Activated CD8-positive, alpha-beta T cell treated with anti-CD3 and anti-CD28 coated beads for 36 hours (primary cell): ENCODE results near the gene SRXN1. TPM values are rescaled to one million over a fixed set of nuclear protein-coding genes. Genes with fewer than 3 reads are reported as not detected.

ENCODE experiments used
- ATAC-seq: fragments of 200-7000 bp; cut with Tn5 transposase; one replicate; pipeline ENCODE4 v1.10.0; 2021; ENCODE audit warnings: mild to moderate bottlenecking, moderate library complexity
- CTCF ChIA-PET: fragments of 350-600 bp; sonication (Branson Sonifier 250); formaldehyde crosslinking; loops from one replicate; lab custom pipeline; 2021; ENCODE audit warnings: antibody characterized with exemption; lab: Charles Lee
- POLR2A ChIA-PET: fragments of 350-600 bp; sonication (Branson Sonifier 250); formaldehyde crosslinking; loops from one replicate; lab custom pipeline; 2021; ENCODE audit warnings: antibody characterized with exemption; lab: Charles Lee
- DNase-seq: peaks from one replicate; pipeline ENCODE4 v3.0.0-alpha.2; 2020
- H3K27ac Mint-ChIP-seq: one replicate; pipeline ENCODE4 v1.8.0; 2021; ENCODE audit warnings: mild to moderate bottlenecking, mixed read lengths
- H3K27me3 Mint-ChIP-seq: one replicate; pipeline ENCODE4 v1.8.0; 2021; ENCODE audit warnings: mixed read lengths
- H3K36me3 Mint-ChIP-seq: one replicate; pipeline ENCODE4 v1.8.0; 2021; ENCODE audit warnings: low read depth, mixed read lengths
- H3K4me1 Mint-ChIP-seq: one replicate; pipeline ENCODE4 v1.8.0; 2021; ENCODE audit warnings: low read depth, mixed read lengths
- H3K4me3 Mint-ChIP-seq: one replicate; pipeline ENCODE4 v1.8.0; 2021; ENCODE audit warnings: mild to moderate bottlenecking, moderate library complexity, mixed read lengths
- H3K9me3 Mint-ChIP-seq: one replicate; pipeline ENCODE4 v1.8.0; 2021; ENCODE audit warnings: mixed read lengths
- CTCF ChIP-seq: fragments of 200-600 bp; IDR thresholded peaks from one replicate; pipeline ENCODE4 v1.8.0; 2022; ENCODE audit warnings: antibody characterized with exemption, mild to moderate bottlenecking
- intact Hi-C: fragments of 100-400 bp; cut with micrococcal nuclease; formaldehyde crosslinking; loops from one replicate; pipeline ENCODE4 v1.10.0; 2022
- total RNA-seq, 2 experiments: library from RNA; stranded (reverse); gene quantifications; one replicate each; pipeline ENCODE4 v1.2.3, GENCODE V29; 2021

SRXN1 gene
- total RNA-seq, 2 experiments from 2014 or later = 9.4 to 9.8 TPM

- H3K27ac Mint-ChIP-seq = no peak overlapping the region
- H3K4me3 Mint-ChIP-seq = no peak overlapping the region
- ATAC-seq = no peak
- no peaks in the 10 kb centered on the region for H3K36me3 Mint-ChIP-seq
- TF ChIP-seq CTCF = no peak
- POLR2A ChIA-PET = no interaction called here
- DNase-seq = no peak
- H3K9me3 Mint-ChIP-seq = no peaks in the 10 kb centered on the region
- CTCF ChIA-PET = no interaction called here
- H3K4me1 Mint-ChIP-seq = no peaks in the 10 kb centered on the region
- peaks cover 3% of the 10 kb centered on the region for H3K27me3 Mint-ChIP-seq
- intact Hi-C loops = no loop called here
Observed at GRCh38 chr20:634148-634925, 18.7 kb downstream of the SRXN1 start.

- DNase-seq = no peak
- Mint-ChIP-seq H3K27ac (no peak overlapping the region), H3K4me1 (no peaks in the 10 kb centered on the region), H3K4me3 (no peak overlapping the region), H3K27me3 (peaks cover 3% of the 10 kb centered on the region), H3K9me3 (no peaks in the 10 kb centered on the region), H3K36me3 (no peaks in the 10 kb centered on the region)
- no peak for TF ChIP-seq CTCF
- ATAC-seq = no peak
- intact Hi-C loops = no loop called here
- ChIA-PET CTCF (interaction anchor here (1.5 kb wide), 1 partner anchor 69 kb away, joined by 6 read pairs; no protein-coding TSS in a partner anchor), POLR2A (no interaction called here)
Observed at GRCh38 chr20:631101-631500, 21.9 kb downstream of the SRXN1 start.

GRCh38 chr20:626579-626978, 26.4 kb downstream of the SRXN1 start:
- Mint-ChIP-seq H3K4me3 (no peak overlapping the region), H3K27me3 (peaks cover 9% of the 10 kb centered on the region), H3K27ac (no peak overlapping the region), H3K36me3 (no peaks in the 10 kb centered on the region), H3K4me1 (no peaks in the 10 kb centered on the region), H3K9me3 (no peaks in the 10 kb centered on the region)
- ATAC-seq (no peak), DNase-seq (no peak)
- TF ChIP-seq CTCF = no peak
- ChIA-PET CTCF (no interaction called here), POLR2A (no interaction called here)
- intact Hi-C loops = no loop called here

GRCh38 chr20:625360-625932, 27.6 kb downstream of the SRXN1 start:
- no peaks in the 10 kb centered on the region for H3K4me1 Mint-ChIP-seq
- no peaks in the 10 kb centered on the region for H3K9me3 Mint-ChIP-seq
- no peak overlapping the region for H3K4me3 Mint-ChIP-seq
- H3K36me3 Mint-ChIP-seq = no peaks in the 10 kb centered on the region
- intact Hi-C loops = no loop called here
- no peak overlapping the region for H3K27ac Mint-ChIP-seq
- no peak for TF ChIP-seq CTCF
- peaks cover 12% of the 10 kb centered on the region for H3K27me3 Mint-ChIP-seq
- DNase-seq (no peak), ATAC-seq (no peak)
- POLR2A ChIA-PET = no interaction called here
- CTCF ChIA-PET = no interaction called here

GRCh38 chr20:623704-624103, 29.3 kb downstream of the SRXN1 start:
- ChIA-PET POLR2A (no interaction called here), CTCF (interaction anchor here (1.4 kb wide), 1 partner anchor 63 kb away, joined by 4 read pairs; no protein-coding TSS in a partner anchor)
- no peaks in the 10 kb centered on the region for H3K4me1 Mint-ChIP-seq
- no peak for DNase-seq
- peaks cover 13% of the 10 kb centered on the region for H3K27me3 Mint-ChIP-seq
- no peak overlapping the region for H3K4me3 Mint-ChIP-seq
- ATAC-seq = no peak
- H3K36me3 Mint-ChIP-seq = no peaks in the 10 kb centered on the region
- no peaks in the 10 kb centered on the region for H3K9me3 Mint-ChIP-seq
- H3K27ac Mint-ChIP-seq = no peak overlapping the region
- no peak for TF ChIP-seq CTCF
- intact Hi-C loops = no loop called here
